ENCODE results near the gene IGFBP2. TPM values are rescaled to one million over a fixed set of nuclear protein-coding genes. Genes with fewer than 3 reads are reported as not detected.

Gene IGFBP2
- total and polyA plus RNA-seq, 2 of the 8 experiments (the other 6 are each of a cell fraction or from before 2014, with no cell fraction given): 326 to 782 TPM

GRCh38 chr2:216603010-216603883, 30.0 kb upstream of the IGFBP2 start:
- Histone ChIP-seq H2BK5ac (ENCODE audit: low read depth, low read length) (no peak overlapping the region; the same call in 1 of the 2 replicates), H2AFZ (ENCODE audit: low read length) (no peak overlapping the region), H3K27me3 (replicated peaks in 1 of 4; ENCODE audit: control insufficient read depth in 3 of 4, extremely low read depth in 1 of 4, insufficient read depth in 3 of 4, low read length in 3 of 4) (peaks cover 0 to 3% (median 2%) of the 10 kb centered on the region in 4 experiments; a peak in 2 of 7 replicates), H3K23ac (ENCODE audit: insufficient read length) (no peak overlapping the region), H4K91ac (replicated peaks; ENCODE audit: insufficient read length, low read length) (peak overlapping the region; percentile 1), H4K20me1 (replicated peaks in 1 of 2; ENCODE audit: control insufficient read depth in 1 of 2, insufficient read depth in 2 of 2, low read length in 2 of 2) (no peaks in the 10 kb centered on the region), H3K79me2 (ENCODE audit: control insufficient read depth in 1 of 2, insufficient read depth in 2 of 2, low read length in 2 of 2) (no peaks in the 10 kb centered on the region; a peak in 1 of 4 replicates), H2BK120ac (replicated peaks; ENCODE audit: low read depth, low read length) (no peak overlapping the region), H3K4me2 (ENCODE audit: insufficient read depth in 1 of 2, low read depth in 2 of 2, low read length in 2 of 2) (peak overlapping the region in 1 of 2 experiments; percentile 17; a peak in 1 of 4 replicates), H2BK20ac (ENCODE audit: low read length) (0 out of 2 replicates have a peak overlapping the region, but pooled peaks have one; percentile 44), H4K8ac (ENCODE audit: extremely low read depth, insufficient read depth, low read length) (no peak overlapping the region), H3K9me3 (ENCODE audit: insufficient read depth in 2 of 2, low read depth in 1 of 2, low read length in 1 of 2) (no peaks in the 10 kb centered on the region), H3K4me1 (replicated peaks in 1 of 4; ENCODE audit: control insufficient read depth in 3 of 4, insufficient read depth in 4 of 4, low read length in 3 of 4) (peaks cover 11 to 22% (median 20%) of the 10 kb centered on the region in 4 experiments), H2BK15ac (ENCODE audit: low read length) (peak overlapping the region; percentile 84; the same call in 1 of the 2 replicates), H3K36me3 (ENCODE audit: control insufficient read depth in 2 of 4, insufficient read depth in 4 of 4, low read length in 3 of 4) (no peaks in the 10 kb centered on the region), H3K56ac (replicated peaks; ENCODE audit: insufficient read length, low read depth, low read length) (no peak overlapping the region), H3K4me3 (ENCODE audit: extremely low read depth in 1 of 4, insufficient read depth in 2 of 4, low read depth in 3 of 4, low read length in 4 of 4) (no peak overlapping the region), H3K79me1 (ENCODE audit: low read depth, low read length) (no peaks in the 10 kb centered on the region), H4K5ac (ENCODE audit: insufficient read length, low read depth, low read length) (no peak overlapping the region), H3K4ac (replicated peaks; ENCODE audit: insufficient read length, low read depth, low read length) (no peak overlapping the region), H2BK12ac (ENCODE audit: low read depth, low read length) (no peak overlapping the region), H3K18ac (ENCODE audit: extremely low read depth, low read length) (no peak overlapping the region; the same call in 1 of the 2 replicates), H3K23me2 (ENCODE audit: low read depth, low read length) (peaks cover 6% of the 10 kb centered on the region; the same call in 1 of the 2 replicates), H3K14ac (ENCODE audit: insufficient read length) (no peak overlapping the region), H2AK5ac (ENCODE audit: low read depth, low read length) (no peak overlapping the region), H3K27ac (ENCODE audit: low read depth, low read length) (no peak overlapping the region), H3K9ac (replicated peaks in 1 of 4; ENCODE audit: extremely low read depth in 1 of 4, low read depth in 3 of 4, low read length in 3 of 4) (no peak overlapping the region)
- WGBS, 2 experiments (ENCODE audit: extremely low coverage in 1 of 2, insufficient coverage in 1 of 2, insufficient read length in 1 of 2, insufficient replicate concordance in 2 of 2, low coverage in 1 of 2, low lambda C conversion rate in 2 of 2, missing lambda C conversion rate in 1 of 2): 72% methylated on average over 9 of the region's 9 CpGs; no CpG with 5 or more reads in 1 of the 2 experiments
- CTCF ChIA-PET (ENCODE audit: partially characterized antibody): interaction anchor here (0.7 to 1.4 kb wide), 8 partner anchors 10 to 1725 kb away, joined by 3 to 6 read pairs (median 3); no protein-coding TSS in a partner anchor
- FAIRE-seq (no peak), DNase-seq (ENCODE audit: low read depth in 1 of 2, low spot score in 2 of 2) (no peak)
- POLR2A ChIA-PET (ENCODE audit: partially characterized antibody): interaction anchor here (1.0 to 1.3 kb wide), 3 partner anchors 14 to 105 kb away, joined by 3 to 5 read pairs (median 4); partner anchors contain the start of gene RPL37A
- TF ChIP-seq CHD2 (IDR thresholded peaks at IDR 0.05; ENCODE audit: low read length) (no peak), RAD21 (IDR thresholded peaks at IDR 0.05 in 1 of 2, conservative IDR thresholded peaks at IDR 0.05 in 1 of 2; ENCODE audit: low read depth in 2 of 2, low read length in 2 of 2) (no peak), PHF8 (conservative IDR thresholded peaks at IDR 0.05; ENCODE audit: low read depth, low read length) (no peak), TAF7 (optimal IDR thresholded peaks at IDR 0.05; ENCODE audit: borderline replicate concordance, low read depth, low read length) (no peak), GABPA (IDR thresholded peaks at IDR 0.05; ENCODE audit: borderline replicate concordance, insufficient read depth, low read length) (no peak), TCF12 (IDR thresholded peaks at IDR 0.05; ENCODE audit: low read depth, low read length) (no peak), KDM4A (IDR thresholded peaks at IDR 0.05; ENCODE audit: low read depth, low read length, severe bottlenecking) (no peak), SIRT6 (IDR thresholded peaks at IDR 0.05; ENCODE audit: low read length) (no peak), YY1 (IDR thresholded peaks at IDR 0.05; ENCODE audit: low read depth, low read length) (no peak), RXRA (IDR thresholded peaks at IDR 0.05; ENCODE audit: insufficient read depth, low read depth, low read length) (no peak), ASH2L (IDR thresholded peaks at IDR 0.05; ENCODE audit: low read length) (no peak)

Measured in H1 (cell line).